ENCODE data around the gene C1orf146. TPM values are rescaled to one million over a fixed set of nuclear protein-coding genes. Genes with fewer than 3 reads are reported as not detected.

C1orf146 gene
- total and polyA plus RNA-seq, 8 donors, result 0.24 to 0.58 (median 0.34) TPM; not detected in 4

- H3K27me3 ChIP-seq, result no peaks in the 10 kb centered on the region
- ATAC-seq, result no peak
- no peak overlapping the region for H3K4me3 ChIP-seq
- intact Hi-C loops (cut with DNase I), result no loop called here
- H3K4me1 ChIP-seq, result no peaks in the 10 kb centered on the region
- H3K27ac ChIP-seq, result no peak overlapping the region
- DNase-seq, result no peak
- no peak for TF ChIP-seq CTCF (IDR thresholded peaks at IDR 0.05)
- no peaks in the 10 kb centered on the region for H3K36me3 ChIP-seq
- peaks cover 0 to 12% of the 10 kb centered on the region in 2 donors for H3K9me3 ChIP-seq
Observed at GRCh38 chr1:92203105-92203504, 14.6 kb upstream of the C1orf146 start.

DNA sequence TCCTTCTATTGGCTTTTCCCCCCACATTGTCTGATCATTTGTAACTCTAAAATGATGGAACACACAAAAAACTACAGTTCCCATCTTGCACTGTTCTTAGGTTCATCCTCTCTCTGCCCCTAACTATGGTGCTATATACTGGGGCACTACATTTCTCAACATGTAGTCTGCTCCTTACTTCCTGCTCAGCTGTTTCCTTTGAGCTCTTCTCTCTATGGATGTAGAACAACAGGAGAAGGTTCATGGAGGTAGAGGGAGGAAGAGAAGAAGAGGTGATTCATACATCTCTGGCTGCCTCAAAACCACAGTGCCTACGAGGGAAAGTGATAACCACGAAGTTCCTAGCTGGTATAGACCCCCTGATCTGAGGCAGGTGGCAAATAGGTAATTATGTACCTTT, 7.0 kb upstream of the C1orf146 start:
- no peak for ATAC-seq
- Histone ChIP-seq H3K4me1 (no peaks in the 10 kb centered on the region), H3K27me3 (no peaks in the 10 kb centered on the region), H3K9me3 (peaks cover 0 to 12% of the 10 kb centered on the region in 2 donors), H3K4me3 (no peak overlapping the region), H3K36me3 (no peaks in the 10 kb centered on the region), H3K27ac (no peak overlapping the region)
- intact Hi-C loops (cut with DNase I), result no loop called here
- no peak for DNase-seq
- TF ChIP-seq CTCF (IDR thresholded peaks at IDR 0.05), result no peak

- H3K36me3 ChIP-seq, result no peaks in the 10 kb centered on the region
- H3K27ac ChIP-seq, result no peak overlapping the region
- no peaks in the 10 kb centered on the region for H3K27me3 ChIP-seq
- H3K4me3 ChIP-seq, result no peak overlapping the region
- ATAC-seq (no peak), DNase-seq (no peak)
- TF ChIP-seq CTCF (IDR thresholded peaks at IDR 0.05), result no peak
- intact Hi-C loops (cut with DNase I), result no loop called here
- H3K4me1 ChIP-seq, result no peaks in the 10 kb centered on the region
- peaks cover 0 to 9% of the 10 kb centered on the region in 2 donors for H3K9me3 ChIP-seq
Observed at GRCh38 chr1:92211166-92211565, 6.5 kb upstream of the C1orf146 start.

GRCh38 chr1:92218559-92218958, 844 bp downstream of the C1orf146 start:
- no peak for TF ChIP-seq CTCF (IDR thresholded peaks at IDR 0.05)

GRCh38 chr1:92219028-92219427, 1.3 kb downstream of the C1orf146 start:
- no peak overlapping the region for H3K4me3 ChIP-seq
- no peaks in the 10 kb centered on the region for H3K9me3 ChIP-seq
- no peak for TF ChIP-seq CTCF (IDR thresholded peaks at IDR 0.05)
- no peak for ATAC-seq
- H3K27me3 ChIP-seq, result no peaks in the 10 kb centered on the region
- H3K27ac ChIP-seq, result no peak overlapping the region
- no peak for DNase-seq
- no peaks in the 10 kb centered on the region for H3K4me1 ChIP-seq
- H3K36me3 ChIP-seq, result no peaks in the 10 kb centered on the region
- intact Hi-C loops (cut with DNase I), result no loop called here

More at GRCh38 chr1:92218559-92218958, 844 bp downstream of the C1orf146 start:
- intact Hi-C loops (cut with DNase I), result no loop called here
- H3K27me3 ChIP-seq, result no peaks in the 10 kb centered on the region
- DNase-seq, result no peak
- no peak overlapping the region for H3K27ac ChIP-seq
- no peak for ATAC-seq
- H3K9me3 ChIP-seq, result no peaks in the 10 kb centered on the region
- H3K36me3 ChIP-seq, result no peaks in the 10 kb centered on the region
- no peaks in the 10 kb centered on the region for H3K4me1 ChIP-seq
- no peak overlapping the region for H3K4me3 ChIP-seq
